ENCODE measurements around the gene ARAP2.

Gene ARAP2

GRCh38 chr4:36042122-36042970 lies 202.0 kb downstream of the ARAP2 start:
- Histone ChIP-seq H3K27ac (no peak overlapping the region), H4K20me1 (no peaks in the 10 kb centered on the region)
- no peak for TF ChIP-seq Cebpa-rat (IDR thresholded peaks at IDR 0.05)

GRCh38 chr4:36041340-36041739 lies 203.0 kb downstream of the ARAP2 start:
- no peaks in the 10 kb centered on the region for H4K20me1 ChIP-seq
- H3K36me3 ChIP-seq, result no peaks in the 10 kb centered on the region
- H3K4me3 ChIP-seq, result no peak overlapping the region
- no peak for TF ChIP-seq Cebpa-rat (IDR thresholded peaks at IDR 0.05)
- H3K4me1 ChIP-seq, result peaks cover 12% of the 10 kb centered on the region
- H3K27ac ChIP-seq, result no peak overlapping the region
- no peak overlapping the region for H3K4me2 ChIP-seq
- no peaks in the 10 kb centered on the region for H3K27me3 ChIP-seq
- H3K9me3 ChIP-seq, result 0 out of 2 replicates have a peak, but pooled peaks cover 4% of the 10 kb centered on the region
- H3K9ac ChIP-seq, result no peak overlapping the region

More at GRCh38 chr4:36042122-36042970, 202.0 kb downstream of the ARAP2 start:
- Histone ChIP-seq H3K27me3 (no peaks in the 10 kb centered on the region), H3K4me3 (no peak overlapping the region), H3K36me3 (no peaks in the 10 kb centered on the region), H3K4me1 (peaks cover 12% of the 10 kb centered on the region), H3K4me2 (no peak overlapping the region), H3K9ac (no peak overlapping the region), H3K9me3 (0 out of 2 replicates have a peak, but pooled peaks cover 4% of the 10 kb centered on the region)

- TF ChIP-seq Cebpa-rat (IDR thresholded peaks at IDR 0.05), result no peak
- Histone ChIP-seq H4K20me1 (no peaks in the 10 kb centered on the region), H3K27me3 (no peaks in the 10 kb centered on the region), H3K27ac (no peak overlapping the region), H3K4me3 (no peak overlapping the region), H3K4me2 (peak overlapping the region; percentile 43; the same call in 1 of the 2 replicates), H3K9ac (no peak overlapping the region), H3K9me3 (0 out of 2 replicates have a peak, but pooled peaks cover 4% of the 10 kb centered on the region), H3K4me1 (peaks cover 9% of the 10 kb centered on the region), H3K36me3 (no peaks in the 10 kb centered on the region)
These were observed 205.3 kb downstream of the ARAP2 start for GRCh38 chr4:36039026-36039425.

GRCh38 chr4:36038491-36038890 lies 205.8 kb downstream of the ARAP2 start:
- no peaks in the 10 kb centered on the region for H3K27me3 ChIP-seq
- TF ChIP-seq Cebpa-rat (IDR thresholded peaks at IDR 0.05), result no peak
- peaks cover 9% of the 10 kb centered on the region for H3K4me1 ChIP-seq
- no peak overlapping the region for H3K27ac ChIP-seq
- H3K36me3 ChIP-seq, result no peaks in the 10 kb centered on the region
- H3K4me3 ChIP-seq, result no peak overlapping the region
- H4K20me1 ChIP-seq, result no peaks in the 10 kb centered on the region
- no peak overlapping the region for H3K9ac ChIP-seq
- no peak overlapping the region for H3K4me2 ChIP-seq
- H3K9me3 ChIP-seq, result 0 out of 2 replicates have a peak, but pooled peaks cover 4% of the 10 kb centered on the region

GRCh38 chr4:36037127-36037526 lies 207.2 kb downstream of the ARAP2 start:
- Histone ChIP-seq H3K9me3 (0 out of 2 replicates have a peak, but pooled peaks cover 4% of the 10 kb centered on the region), H3K4me3 (no peak overlapping the region), H3K4me1 (peaks cover 9% of the 10 kb centered on the region), H3K27ac (no peak overlapping the region), H3K27me3 (no peaks in the 10 kb centered on the region), H3K36me3 (no peaks in the 10 kb centered on the region), H3K4me2 (no peak overlapping the region), H3K9ac (no peak overlapping the region), H4K20me1 (no peaks in the 10 kb centered on the region)
- no peak for TF ChIP-seq Cebpa-rat (IDR thresholded peaks at IDR 0.05)

- H3K9me3 ChIP-seq, result no peaks in the 10 kb centered on the region
- no peak overlapping the region for H3K27ac ChIP-seq
- H3K36me3 ChIP-seq, result no peaks in the 10 kb centered on the region
- no peak overlapping the region for H3K4me3 ChIP-seq
- no peak for TF ChIP-seq Cebpa-rat (IDR thresholded peaks at IDR 0.05)
- no peak overlapping the region for H3K4me2 ChIP-seq
- H4K20me1 ChIP-seq, result no peaks in the 10 kb centered on the region
- H3K27me3 ChIP-seq, result no peaks in the 10 kb centered on the region
- no peaks in the 10 kb centered on the region for H3K4me1 ChIP-seq
- no peak overlapping the region for H3K9ac ChIP-seq
These were observed 214.4 kb downstream of the ARAP2 start for GRCh38 chr4:36029951-36030350.

GRCh38 chr4:36027203-36027602 lies 217.1 kb downstream of the ARAP2 start:
- H4K20me1 ChIP-seq, result no peaks in the 10 kb centered on the region
- no peaks in the 10 kb centered on the region for H3K4me1 ChIP-seq
- H3K9ac ChIP-seq, result no peak overlapping the region
- no peak for TF ChIP-seq Cebpa-rat (IDR thresholded peaks at IDR 0.05)
- H3K9me3 ChIP-seq, result no peaks in the 10 kb centered on the region
- no peak overlapping the region for H3K4me2 ChIP-seq
- H3K27ac ChIP-seq, result no peak overlapping the region
- H3K36me3 ChIP-seq, result no peaks in the 10 kb centered on the region
- H3K27me3 ChIP-seq, result no peaks in the 10 kb centered on the region
- H3K4me3 ChIP-seq, result no peak overlapping the region

- Histone ChIP-seq H3K4me2 (no peak overlapping the region), H3K27ac (no peak overlapping the region), H3K9me3 (no peaks in the 10 kb centered on the region), H3K36me3 (no peaks in the 10 kb centered on the region), H4K20me1 (no peaks in the 10 kb centered on the region), H3K9ac (no peak overlapping the region), H3K4me3 (no peak overlapping the region), H3K27me3 (no peaks in the 10 kb centered on the region), H3K4me1 (no peaks in the 10 kb centered on the region)
- no peak for TF ChIP-seq Cebpa-rat (IDR thresholded peaks at IDR 0.05)
These were observed 217.9 kb downstream of the ARAP2 start for GRCh38 chr4:36026348-36026880.

GRCh38 chr4:36024901-36025660 lies 219.2 kb downstream of the ARAP2 start:
- no peaks in the 10 kb centered on the region for H3K36me3 ChIP-seq
- H3K4me3 ChIP-seq, result no peak overlapping the region
- no peak overlapping the region for H3K4me2 ChIP-seq
- H3K27me3 ChIP-seq, result no peaks in the 10 kb centered on the region
- TF ChIP-seq Cebpa-rat (IDR thresholded peaks at IDR 0.05), result no peak
- H3K27ac ChIP-seq, result no peak overlapping the region
- no peak overlapping the region for H3K9ac ChIP-seq
- H3K4me1 ChIP-seq, result no peaks in the 10 kb centered on the region
- no peaks in the 10 kb centered on the region for H3K9me3 ChIP-seq
- H4K20me1 ChIP-seq, result no peaks in the 10 kb centered on the region

GRCh38 chr4:36020351-36020750 lies 224.0 kb downstream of the ARAP2 start:
- H3K4me1 ChIP-seq, result no peaks in the 10 kb centered on the region
- no peaks in the 10 kb centered on the region for H4K20me1 ChIP-seq
- no peaks in the 10 kb centered on the region for H3K36me3 ChIP-seq
- no peak for TF ChIP-seq Cebpa-rat (IDR thresholded peaks at IDR 0.05)
- H3K9me3 ChIP-seq, result no peaks in the 10 kb centered on the region
- no peak overlapping the region for H3K9ac ChIP-seq
- H3K4me3 ChIP-seq, result no peak overlapping the region
- H3K27ac ChIP-seq, result no peak overlapping the region
- no peak overlapping the region for H3K4me2 ChIP-seq
- H3K27me3 ChIP-seq, result no peaks in the 10 kb centered on the region

All from BLaER1 (cell line).